Renal pelvis (tissue), 4 donors: ENCODE results near the gene HS3ST5. TPM values are rescaled to one million over a fixed set of nuclear protein-coding genes. Genes with fewer than 3 reads are reported as not detected.
"Not testable (repeated sequence)": the region's sequence is repeated elsewhere in the genome, so short reads cannot be mapped to it uniquely, and the experiment has no call there.

Source experiments
- DNase-seq: peaks from one replicate; pipeline ENCODE4 v3.0.0-alpha.2; 2013
- polyA plus RNA-seq, 3 donors: library from polyadenylated mRNA; unstranded; fragments of 120-200 nt; gene quantifications; one replicate each; pipeline ENCODE4 v1.2.1, GENCODE V29; 2013; ENCODE audit not compliant: insufficient read length in 3 of 3

HS3ST5 gene
- polyA plus RNA-seq, 3 donors = 0.63 to 1.1 (median 0.96) TPM

DNA sequence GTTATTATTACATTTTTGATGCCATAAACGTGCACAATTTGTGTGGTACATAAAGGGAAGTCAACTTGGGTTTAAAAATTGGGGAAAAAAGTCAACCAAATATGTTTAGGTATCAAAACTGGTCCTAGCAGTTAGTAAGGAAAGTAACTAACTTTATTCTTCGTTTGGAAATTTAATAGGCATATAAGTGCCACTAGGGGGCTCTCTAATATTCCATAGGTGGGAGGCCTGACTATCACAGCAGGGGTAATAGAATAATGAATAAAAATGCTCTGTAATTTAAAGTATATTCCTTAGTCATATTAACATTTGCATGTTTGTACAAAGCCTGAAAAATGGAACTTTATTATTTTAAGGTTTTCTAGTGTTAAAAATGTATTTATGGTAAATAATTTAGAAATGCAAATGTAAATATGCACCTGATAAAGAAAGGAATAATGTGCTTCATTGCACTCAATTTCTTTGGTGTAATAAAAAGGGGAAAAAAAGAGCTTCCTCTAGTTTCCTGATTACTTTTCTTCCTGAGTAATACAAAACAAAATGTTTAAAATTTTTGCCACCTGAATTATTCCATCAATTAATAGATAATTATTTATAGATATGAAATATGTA, 246.2 kb downstream of the HS3ST5 start:
- DNase-seq = peak; percentile 31

GRCh38 chr6:114092943-114093342, 249.9 kb downstream of the HS3ST5 start:
- no peak for DNase-seq

DNA sequence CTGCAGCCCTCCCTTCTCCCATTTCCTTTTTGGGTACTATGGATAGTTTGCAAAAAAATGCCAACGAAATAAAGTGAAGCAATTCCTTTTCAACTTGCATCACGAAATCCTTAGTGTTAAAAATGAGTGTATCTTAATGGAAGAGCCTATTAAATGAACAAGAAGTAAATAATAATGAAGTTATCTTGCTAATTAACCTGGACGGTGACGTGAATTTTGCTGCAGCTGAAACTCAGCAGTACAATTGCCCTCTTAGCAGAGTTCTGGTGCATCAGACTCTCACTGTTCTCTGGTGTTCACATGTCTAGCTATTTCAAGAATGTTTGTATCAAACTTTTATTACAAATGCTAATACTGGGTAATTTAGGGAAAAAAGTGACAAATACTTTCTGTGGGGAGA, 252.2 kb downstream of the HS3ST5 start:
- DNase-seq = no peak

GRCh38 chr6:114087496-114087895, 255.3 kb downstream of the HS3ST5 start:
- DNase-seq = no peak

- DNase-seq = no peak
Measured at GRCh38 chr6:114085211-114085610, 257.6 kb downstream of the HS3ST5 start.

GRCh38 chr6:114084327-114084890, 258.4 kb downstream of the HS3ST5 start:
- DNase-seq = no peak

DNA sequence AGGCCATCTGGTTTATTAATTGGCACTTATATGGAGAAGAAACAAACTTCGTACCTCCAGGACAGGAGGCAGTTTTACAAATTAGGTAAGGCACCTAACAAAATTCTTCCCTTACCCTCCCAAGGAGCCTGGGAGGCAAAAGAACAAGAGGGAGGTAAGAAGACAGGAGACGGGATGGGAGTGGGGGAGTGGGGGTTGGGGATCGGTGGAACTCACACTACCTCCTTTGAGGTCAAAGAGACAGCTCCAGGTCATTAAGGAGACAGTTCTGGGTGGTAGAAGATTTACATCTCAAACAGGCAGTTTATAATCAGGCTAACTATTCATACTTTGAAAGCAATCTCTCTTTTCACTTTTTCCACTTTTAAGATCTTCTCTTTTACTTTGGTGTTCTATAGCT, 259.6 kb downstream of the HS3ST5 start:
- no peak for DNase-seq

- DNase-seq = no peak
Measured at GRCh38 chr6:114081730-114082129, 261.1 kb downstream of the HS3ST5 start.

DNA sequence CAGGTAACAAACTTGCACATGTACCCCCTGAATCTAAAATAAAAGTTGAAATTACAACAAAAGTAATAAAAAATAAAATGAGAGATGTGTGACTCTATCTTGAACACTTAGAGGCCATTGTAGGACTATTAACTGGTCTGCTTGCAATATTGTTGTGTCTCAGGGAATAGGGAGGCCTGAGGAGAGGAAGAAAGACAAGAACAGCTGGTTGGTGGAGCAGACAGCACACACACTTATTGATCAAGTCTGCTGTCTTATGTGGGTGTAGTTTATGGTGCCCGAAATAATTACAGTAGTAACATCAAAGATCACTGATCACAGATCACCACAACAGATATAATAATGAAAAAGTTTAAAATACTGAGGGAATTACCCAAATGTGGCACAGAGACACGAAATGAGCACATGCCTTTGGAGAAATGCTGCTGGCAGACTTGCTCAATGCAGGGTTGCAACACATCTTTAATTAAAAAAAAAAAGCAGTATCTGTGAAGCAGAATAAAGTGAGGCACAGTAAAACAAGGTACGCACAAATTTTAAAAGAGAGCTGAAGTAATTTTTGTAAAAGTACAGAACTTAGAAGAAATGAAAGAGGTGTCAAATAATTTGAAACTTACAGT, 261.8 kb downstream of the HS3ST5 start:
- DNase-seq = no peak

DNA sequence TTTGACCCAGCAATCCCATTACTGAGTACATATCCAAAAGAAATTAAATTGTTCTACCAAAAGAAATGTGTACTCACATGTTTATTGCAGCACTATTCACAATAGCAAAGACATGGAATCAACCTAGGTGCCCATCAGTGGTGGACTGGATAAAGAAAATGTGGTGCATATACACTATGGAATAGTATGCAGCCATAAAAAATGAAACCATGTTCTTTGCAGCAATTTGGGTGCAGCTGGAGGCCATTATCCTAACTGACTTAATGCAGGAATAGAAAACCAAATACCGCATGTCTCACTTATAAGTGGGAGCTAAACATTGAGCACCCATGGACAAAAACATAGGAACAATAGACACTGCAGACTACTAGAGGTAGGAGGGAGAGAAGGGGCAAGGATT, 262.4 kb downstream of the HS3ST5 start:
- DNase-seq = not testable (repeated sequence)

- no peak for DNase-seq
Measured at GRCh38 chr6:114075777-114076176, 267.0 kb downstream of the HS3ST5 start.

DNA sequence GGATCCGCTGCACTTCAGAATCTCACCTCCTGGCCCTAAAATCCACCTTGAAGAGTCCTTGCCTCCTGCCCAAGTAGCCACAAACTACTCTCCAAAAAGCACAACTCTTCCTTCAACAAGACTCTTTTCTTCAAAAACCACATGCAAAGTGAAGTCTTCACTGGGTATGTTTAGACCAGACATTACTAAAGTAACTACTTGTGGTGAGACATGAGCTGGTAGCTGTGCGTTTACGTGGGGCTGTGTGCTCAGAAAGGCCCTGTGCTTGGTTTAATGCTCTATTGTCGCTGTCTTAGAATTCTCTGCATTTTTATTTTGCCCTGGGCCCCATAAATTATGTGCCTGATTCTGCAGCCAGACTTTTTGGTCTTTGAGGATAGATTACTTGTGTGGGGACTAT, 267.5 kb downstream of the HS3ST5 start:
- no peak for DNase-seq

GRCh38 chr6:114068771-114069170, 274.1 kb downstream of the HS3ST5 start:
- no peak for DNase-seq

- no peak for DNase-seq
Measured at GRCh38 chr6:114068116-114068515, 274.7 kb downstream of the HS3ST5 start.

GRCh38 chr6:114064862-114065261, 278.0 kb downstream of the HS3ST5 start:
- no peak for DNase-seq

DNA sequence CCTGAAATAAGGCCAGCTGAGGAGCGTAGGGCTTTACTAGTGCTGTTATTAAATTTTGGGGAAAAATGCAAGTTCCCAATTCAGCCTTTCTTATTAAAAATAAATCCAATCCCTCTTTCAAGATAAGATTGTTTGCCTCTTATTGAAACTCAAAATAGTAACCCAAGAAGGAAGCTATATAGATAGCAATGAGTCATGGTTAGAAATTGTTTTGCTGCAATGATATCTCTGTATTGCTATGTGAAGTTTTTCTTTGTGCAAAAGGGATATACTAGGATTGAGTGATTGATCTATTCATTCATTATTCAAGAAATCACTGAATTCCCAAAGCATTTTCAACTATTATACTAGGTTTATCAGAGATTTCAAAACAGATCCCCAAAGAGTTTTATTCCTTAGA, 278.9 kb downstream of the HS3ST5 start:
- DNase-seq = no peak

DNA sequence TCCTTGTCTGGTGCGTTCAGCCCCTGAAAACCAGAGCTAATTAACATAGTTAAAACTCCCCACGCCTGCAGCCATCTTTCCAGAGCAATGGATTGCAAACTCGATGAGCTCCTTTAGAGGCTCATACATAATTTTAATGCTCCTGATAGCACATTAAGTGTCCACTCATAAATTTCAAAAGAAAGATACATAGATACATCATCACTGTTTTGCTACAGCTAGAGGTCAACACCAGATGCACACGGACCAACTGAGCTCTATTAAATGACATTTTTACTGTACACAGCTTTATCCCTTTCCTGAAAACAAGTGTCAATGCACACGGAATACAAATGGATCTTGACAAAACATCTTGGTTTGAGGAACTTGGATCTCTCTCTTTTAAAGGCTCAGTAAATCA, 280.6 kb downstream of the HS3ST5 start:
- DNase-seq = no peak

- no peak for DNase-seq
Measured at GRCh38 chr6:114061741-114062140, 281.1 kb downstream of the HS3ST5 start.

- DNase-seq = no peak
Measured at GRCh38 chr6:114061116-114061515, 281.7 kb downstream of the HS3ST5 start.

GRCh38 chr6:114058435-114058834, 284.4 kb downstream of the HS3ST5 start:
- DNase-seq = no peak

DNA sequence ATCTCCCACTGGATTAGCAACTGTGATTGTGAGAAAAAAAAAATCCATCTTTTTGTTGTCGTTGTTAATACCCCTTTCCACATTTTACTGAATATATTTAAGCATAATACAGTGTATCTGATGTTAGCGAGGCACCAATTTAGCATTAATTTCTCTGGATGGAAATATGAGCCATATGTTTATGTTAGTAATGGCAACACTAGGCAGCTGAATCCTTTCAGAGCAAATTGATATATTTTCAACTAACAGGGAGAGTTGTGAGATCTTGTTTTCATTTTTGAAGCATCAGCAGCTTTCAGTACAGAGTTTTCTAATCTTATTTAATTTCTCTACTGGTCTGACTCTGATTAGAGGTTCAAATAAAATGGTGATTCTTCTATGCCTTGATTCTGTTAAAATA, 287.1 kb downstream of the HS3ST5 start:
- no peak for DNase-seq

DNA sequence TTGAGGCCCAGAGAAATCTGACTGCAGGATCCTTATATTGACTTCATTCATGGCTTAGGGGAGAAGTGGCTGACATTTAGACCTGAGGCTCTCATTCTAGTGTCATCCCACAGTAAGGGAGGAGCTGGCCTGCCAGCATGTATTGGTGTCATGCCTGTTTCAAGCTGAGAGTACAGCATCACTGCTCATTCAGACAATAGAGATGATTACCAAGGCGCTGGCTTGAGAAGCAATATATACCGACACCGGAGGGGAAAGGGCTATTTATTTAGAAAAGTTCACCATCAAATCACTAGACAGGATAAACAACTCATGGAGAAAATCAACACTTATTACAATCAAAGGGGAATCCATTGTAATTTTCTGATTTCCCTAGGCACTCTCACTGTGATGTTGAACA, 287.5 kb downstream of the HS3ST5 start:
- no peak for DNase-seq

GRCh38 chr6:114053791-114054190, 289.0 kb downstream of the HS3ST5 start:
- no peak for DNase-seq

- no peak for DNase-seq
Measured at GRCh38 chr6:114052141-114052540, 290.7 kb downstream of the HS3ST5 start.
